ENCODE measurements around the gene VPS25. TPM values are rescaled to one million over a fixed set of nuclear protein-coding genes. Genes with fewer than 3 reads are reported as not detected.

VPS25 gene
- total RNA-seq, 1 donor from 2014 or later: 33.2 TPM

DNA sequence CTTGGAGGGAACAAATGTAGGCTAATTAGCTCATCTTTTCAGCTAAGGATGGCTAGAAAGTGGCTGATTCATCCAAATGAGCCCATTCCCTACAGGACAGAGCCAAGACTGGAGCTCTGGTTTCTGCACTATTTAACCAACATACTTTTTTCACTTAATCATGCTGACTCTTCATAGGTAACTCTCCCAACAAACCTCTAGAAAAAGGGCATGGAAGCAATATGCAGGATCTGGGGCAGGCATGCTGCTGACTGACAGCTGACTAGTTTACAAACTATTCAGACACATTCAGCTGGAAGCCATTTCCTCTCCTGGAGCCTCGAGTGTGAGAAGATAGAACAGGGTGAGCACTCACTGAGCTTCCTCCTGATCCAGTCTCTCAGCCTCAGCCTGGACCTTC, 44.6 kb downstream of the VPS25 start:
- ATAC-seq (no peak), DNase-seq (ENCODE audit: missing footprints) (no peak)
- intact Hi-C loops (cut with DNase I): no loop called here

DNA sequence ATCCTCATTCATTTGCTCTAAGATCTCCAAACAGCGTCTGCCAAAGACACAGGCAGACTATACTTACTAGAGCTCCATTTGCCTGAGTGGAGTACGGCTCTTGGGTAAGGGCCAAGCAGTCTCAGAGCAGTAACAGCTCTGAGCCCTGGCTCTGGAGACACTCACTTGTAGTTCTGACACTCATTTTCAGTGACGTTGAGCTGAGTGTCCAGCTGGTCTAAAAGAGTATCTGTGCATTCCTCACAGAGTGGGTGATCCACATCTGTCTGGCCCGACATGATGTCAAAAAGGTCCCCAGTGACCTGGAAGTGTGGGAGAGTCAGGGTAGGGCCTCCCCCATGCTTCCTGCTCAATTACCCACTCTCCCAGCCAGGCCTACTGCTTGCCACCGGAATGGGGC, 45.1 kb downstream of the VPS25 start:
- intact Hi-C loops (cut with DNase I): no loop called here
- DNase-seq (ENCODE audit: missing footprints) (no peak), ATAC-seq (no peak)

DNA sequence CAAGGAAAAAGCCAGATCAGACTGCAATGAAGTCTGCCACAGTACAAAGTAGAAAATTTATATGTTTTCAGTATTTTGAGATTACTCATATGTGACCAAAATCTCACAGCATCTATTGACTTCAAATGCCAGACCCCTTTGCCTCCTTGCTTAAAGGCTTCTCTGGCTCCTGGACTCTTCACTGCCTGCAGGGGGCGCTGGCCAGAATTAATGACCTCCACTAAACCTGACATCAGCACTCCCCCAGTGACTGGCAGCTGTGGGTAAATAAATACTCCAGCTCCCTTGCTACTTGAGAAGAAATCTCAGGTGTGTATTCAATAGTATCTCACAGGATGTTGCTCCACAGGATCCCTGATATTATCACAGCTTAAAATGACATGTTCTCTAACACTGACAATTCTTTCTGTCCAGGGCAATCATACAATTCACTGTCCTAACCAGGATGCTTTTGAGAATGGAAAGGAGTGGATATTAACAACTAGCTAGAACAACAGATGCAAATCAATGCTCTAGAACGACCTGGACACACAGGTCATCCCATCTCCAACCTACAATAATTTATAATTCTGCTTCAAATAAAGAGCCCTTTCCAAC, 46.8 kb downstream of the VPS25 start:
- ATAC-seq (no peak), DNase-seq (ENCODE audit: missing footprints) (no peak)
- intact Hi-C loops (cut with DNase I): loop anchor here (10.0 kb wide), 2 partner anchors 45 to 245 kb away; partner anchors contain the start of genes PSMC3IP and VPS25

DNA sequence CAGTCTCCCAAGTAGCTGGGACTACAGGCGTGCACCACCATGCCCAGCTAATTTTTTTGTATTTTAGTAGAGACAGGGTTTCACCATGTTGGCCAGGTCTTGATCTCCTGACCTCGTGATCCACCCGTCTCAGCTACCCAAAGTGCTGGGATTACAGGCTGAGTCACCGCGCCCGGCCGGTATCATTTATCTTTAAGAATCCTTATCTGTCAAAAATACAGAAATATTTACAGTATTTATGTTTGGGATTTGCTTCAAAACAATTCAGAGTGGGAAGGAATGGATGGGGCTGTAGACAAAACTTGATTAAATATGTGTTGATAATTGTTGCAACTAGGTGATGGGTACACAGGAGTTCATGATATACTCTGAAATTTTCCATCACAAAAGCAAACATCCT, 47.9 kb downstream of the VPS25 start:
- DNase-seq (ENCODE audit: missing footprints): no peak
- no peak for ATAC-seq
- intact Hi-C loops (cut with DNase I): loop anchor here (10.0 kb wide), 2 partner anchors 46 to 246 kb away; partner anchors contain the start of genes PSMC3IP and VPS25

DNA sequence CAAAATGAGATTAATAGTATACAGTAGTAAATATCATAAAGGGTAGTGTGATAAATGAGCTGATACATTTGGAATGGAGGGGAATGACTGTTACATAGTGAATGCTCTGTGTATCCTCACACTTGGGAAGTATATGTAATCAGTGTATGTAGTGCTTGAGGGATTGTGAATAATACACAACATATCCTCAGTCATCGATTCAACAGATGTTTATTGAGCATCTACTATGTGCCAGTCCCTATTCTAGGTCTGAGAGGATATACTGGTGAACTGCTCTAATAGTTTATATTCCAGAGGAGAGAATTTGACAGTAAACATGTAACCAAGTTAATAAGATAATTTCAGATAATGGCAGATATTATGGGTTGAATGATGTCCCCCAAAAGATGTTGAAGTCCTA, 54.2 kb downstream of the VPS25 start:
- intact Hi-C loops (cut with DNase I): loop anchor here (10.0 kb wide), 2 partner anchors 53 to 253 kb away; partner anchors contain the start of genes PSMC3IP and VPS25
- ATAC-seq (no peak), DNase-seq (ENCODE audit: missing footprints) (no peak)

Small RNA genes lying within 50 kb of the gene (microRNA-seq; reads per million reads assigned to microRNA genes)
- not detected for gene MIR6781

Other genes with a start within 250 kb of the VPS25 start
- 8.6 TPM for gene NAGLU, start 237.2 kb upstream of the VPS25 start, total RNA-seq
- gene HSD17B1, start 220.5 kb upstream of the VPS25 start, total RNA-seq: 1.4 TPM
- 45.6 TPM for gene COASY, start 211.3 kb upstream of the VPS25 start, total RNA-seq
- 65.9 TPM for gene MLX, start 206.3 kb upstream of the VPS25 start, total RNA-seq
- 3.4 TPM for gene PSMC3IP, start 195.7 kb upstream of the VPS25 start, total RNA-seq
- 22.5 TPM for gene RETREG3, start 164.1 kb upstream of the VPS25 start, total RNA-seq
- 54.3 TPM for gene TUBG1, start 163.8 kb upstream of the VPS25 start, total RNA-seq
- 15.0 TPM for gene TUBG2, start 114.2 kb upstream of the VPS25 start, total RNA-seq
- 26.1 TPM for gene PLEKHH3, start 96.5 kb upstream of the VPS25 start, total RNA-seq
- 1.5 TPM for gene CCR10, start 91.6 kb upstream of the VPS25 start, total RNA-seq
- gene CNTNAP1, start 90.9 kb upstream of the VPS25 start, total RNA-seq: 7.3 TPM
- gene EZH1, start 28.4 kb upstream of the VPS25 start, total RNA-seq: 44.4 TPM
- 41.3 TPM for gene RAMP2, start 12.2 kb upstream of the VPS25 start, total RNA-seq
- not detected for gene WNK4, start 7.2 kb downstream of the VPS25 start, total RNA-seq
- gene COA3, start 25.3 kb downstream of the VPS25 start, total RNA-seq: 72.6 TPM
- gene CNTD1, start 25.4 kb downstream of the VPS25 start, total RNA-seq: 0.30 TPM
- gene BECN1, start 50.8 kb downstream of the VPS25 start, total RNA-seq: 74.3 TPM
- gene PSME3, start 59.9 kb downstream of the VPS25 start, total RNA-seq: 69.0 TPM
- 0.43 TPM for gene AOC2, start 71.1 kb downstream of the VPS25 start, total RNA-seq
- 15.1 TPM for gene AOC3, start 77.8 kb downstream of the VPS25 start, total RNA-seq
- not detected for gene G6PC1, start 127.3 kb downstream of the VPS25 start, total RNA-seq
- gene AARSD1, start 191.0 kb downstream of the VPS25 start, total RNA-seq: 32.1 TPM
- 51.0 TPM for gene PTGES3L, start 206.6 kb downstream of the VPS25 start, total RNA-seq
- gene RUNDC1, start 207.1 kb downstream of the VPS25 start, total RNA-seq: 10.4 TPM
- 791 TPM for gene RPL27, start 225.0 kb downstream of the VPS25 start, total RNA-seq
- 15.9 TPM for gene IFI35, start 233.3 kb downstream of the VPS25 start, total RNA-seq
- 90.5 TPM for gene VAT1, start 248.9 kb downstream of the VPS25 start, total RNA-seq

All from Right ventricle myocardium inferior (tissue), 1 donor.